Astrocyte (in vitro differentiated cells and primary cell): Measurements from ENCODE around the gene KIF1C. TPM values are rescaled to one million over a fixed set of nuclear protein-coding genes. Genes with fewer than 3 reads are reported as not detected.

Source experiments
- DNase-seq: peaks from one replicate; pipeline ENCODE4 v3.0.0-alpha.2; 2010; ENCODE audit warnings: low read depth
- FAIRE-seq: peaks from 2 replicates; lab custom pipeline; 2011; peaks lifted over from hg19 to GRCh38; lab: Jason Lieb, UNC
- H2AFZ ChIP-seq: 2 replicates; pipeline ENCODE4 v1.6.0; 2012; ENCODE audit warnings: low read depth, low read length, inconsistent platforms
- H3K27ac ChIP-seq: 2 replicates; pipeline ENCODE4 v1.5.1; 2011; ENCODE audit warnings: low read depth, low read length, inconsistent platforms
- H3K27me3 ChIP-seq: 2 replicates; pipeline ENCODE4 v1.6.0; 2011; ENCODE audit warnings: low read length, inconsistent platforms; ENCODE audit not compliant: insufficient read depth
- H3K36me3 ChIP-seq: 2 replicates; pipeline ENCODE4 v1.5.1; 2011; ENCODE audit warnings: low read length, inconsistent platforms; ENCODE audit not compliant: insufficient read depth
- H3K4me1 ChIP-seq: 2 replicates; pipeline ENCODE4 v1.5.1; 2011; ENCODE audit warnings: low read length, inconsistent platforms; ENCODE audit not compliant: insufficient read depth
- H3K4me2 ChIP-seq: 2 replicates; pipeline ENCODE4 v1.6.0; 2012; ENCODE audit warnings: low read length, inconsistent platforms
- H3K4me3 ChIP-seq: 2 replicates; pipeline ENCODE4 v1.5.1; 2011; ENCODE audit warnings: low read depth, mild to moderate bottlenecking, low read length, inconsistent platforms; ENCODE audit not compliant: insufficient read depth
- H3K79me2 ChIP-seq: 2 replicates; pipeline ENCODE4 v1.6.0; 2012; ENCODE audit warnings: mild to moderate bottlenecking, low read length, inconsistent platforms; ENCODE audit not compliant: insufficient read depth
- H3K9ac ChIP-seq: 2 replicates; pipeline ENCODE4 v1.6.0; 2012; ENCODE audit warnings: mild to moderate bottlenecking, low read length, inconsistent platforms
- H3K9me3 ChIP-seq: 2 replicates; pipeline ENCODE4 v1.5.1; 2012; ENCODE audit warnings: low read depth, mild to moderate bottlenecking, low read length, inconsistent platforms; ENCODE audit not compliant: insufficient read depth
- H4K20me1 ChIP-seq: 2 replicates; pipeline ENCODE4 v1.6.0; 2012; ENCODE audit warnings: low read length, inconsistent platforms; ENCODE audit not compliant: insufficient read depth
- H3K27ac Mint-ChIP-seq: one replicate; pipeline ENCODE4 v1.8.0; 2021; ENCODE audit warnings: mild to moderate bottlenecking, mixed read lengths; ENCODE audit not compliant: unreplicated experiment
- H3K27me3 Mint-ChIP-seq: one replicate; pipeline ENCODE4 v1.8.0; 2021; ENCODE audit warnings: low read depth, mixed read lengths; ENCODE audit not compliant: unreplicated experiment
- H3K36me3 Mint-ChIP-seq: one replicate; pipeline ENCODE4 v1.8.0; 2021; ENCODE audit warnings: low read depth, mixed read lengths; ENCODE audit not compliant: unreplicated experiment
- H3K4me1 Mint-ChIP-seq: one replicate; pipeline ENCODE4 v1.8.0; 2021; ENCODE audit warnings: low read depth, mixed read lengths; ENCODE audit not compliant: unreplicated experiment
- H3K4me3 Mint-ChIP-seq: one replicate; pipeline ENCODE4 v1.8.0; 2021; ENCODE audit warnings: mild to moderate bottlenecking, moderate library complexity, mixed read lengths; ENCODE audit not compliant: unreplicated experiment
- H3K9me3 Mint-ChIP-seq: one replicate; pipeline ENCODE4 v1.8.0; 2021; ENCODE audit warnings: mild to moderate bottlenecking, mixed read lengths; ENCODE audit not compliant: unreplicated experiment
- EZH2 ChIP-seq: IDR thresholded peaks from 2 replicates; pipeline ENCODE4 v1.6.1; 2012; ENCODE audit warnings: mild to moderate bottlenecking, low read length, inconsistent platforms; ENCODE audit not compliant: insufficient read depth
- total RNA-seq: library from RNA; stranded (reverse); gene quantifications from 2 replicates; pipeline ENCODE4 v1.2.1, GENCODE V29; 2021
- TF ChIP-seq, protein P1 (sequence below): IDR thresholded peaks from 2 replicates; pipeline ENCODE4 v1.5.1; 2011; ENCODE audit warnings: low read depth, mild to moderate bottlenecking, inconsistent platforms, low read length, moderate library complexity; ENCODE audit not compliant: insufficient read depth

The KIF1C gene
- total RNA-seq, 1 donor from 2014 or later: 109 TPM

GRCh38 chr17:4968486-4969046 is 29.2 kb upstream of the KIF1C start:
- TF ChIP-seq EZH2: no peak
- TF ChIP-seq, protein P1, sequence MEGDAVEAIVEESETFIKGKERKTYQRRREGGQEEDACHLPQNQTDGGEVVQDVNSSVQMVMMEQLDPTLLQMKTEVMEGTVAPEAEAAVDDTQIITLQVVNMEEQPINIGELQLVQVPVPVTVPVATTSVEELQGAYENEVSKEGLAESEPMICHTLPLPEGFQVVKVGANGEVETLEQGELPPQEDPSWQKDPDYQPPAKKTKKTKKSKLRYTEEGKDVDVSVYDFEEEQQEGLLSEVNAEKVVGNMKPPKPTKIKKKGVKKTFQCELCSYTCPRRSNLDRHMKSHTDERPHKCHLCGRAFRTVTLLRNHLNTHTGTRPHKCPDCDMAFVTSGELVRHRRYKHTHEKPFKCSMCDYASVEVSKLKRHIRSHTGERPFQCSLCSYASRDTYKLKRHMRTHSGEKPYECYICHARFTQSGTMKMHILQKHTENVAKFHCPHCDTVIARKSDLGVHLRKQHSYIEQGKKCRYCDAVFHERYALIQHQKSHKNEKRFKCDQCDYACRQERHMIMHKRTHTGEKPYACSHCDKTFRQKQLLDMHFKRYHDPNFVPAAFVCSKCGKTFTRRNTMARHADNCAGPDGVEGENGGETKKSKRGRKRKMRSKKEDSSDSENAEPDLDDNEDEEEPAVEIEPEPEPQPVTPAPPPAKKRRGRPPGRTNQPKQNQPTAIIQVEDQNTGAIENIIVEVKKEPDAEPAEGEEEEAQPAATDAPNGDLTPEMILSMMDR: no peak
- H3K27me3 ChIP-seq: no peaks in the 10 kb centered on the region
- H3K36me3 Mint-ChIP-seq: peaks cover 25% of the 10 kb centered on the region
- peaks cover 29% of the 10 kb centered on the region for H3K4me1 Mint-ChIP-seq
- H3K4me3 Mint-ChIP-seq: no peak overlapping the region
- peaks cover 6% of the 10 kb centered on the region for H3K36me3 ChIP-seq
- peaks cover 5% of the 10 kb centered on the region for H3K9me3 Mint-ChIP-seq
- DNase-seq: no peak
- H3K4me2 ChIP-seq: peak overlapping the region; percentile 95
- H3K27ac Mint-ChIP-seq: no peak overlapping the region
- peaks cover 33% of the 10 kb centered on the region for H4K20me1 ChIP-seq
- FAIRE-seq: no peak
- H3K79me2 ChIP-seq: peaks cover 54% of the 10 kb centered on the region
- H3K4me1 ChIP-seq: peaks cover 33% of the 10 kb centered on the region
- H3K27ac ChIP-seq: peak overlapping the region; percentile 87
- peak overlapping the region; percentile 87 for H3K4me3 ChIP-seq
- H3K9ac ChIP-seq: peak overlapping the region; percentile 93
- H2AFZ ChIP-seq: no peak overlapping the region
- no peaks in the 10 kb centered on the region for H3K9me3 ChIP-seq
- H3K27me3 Mint-ChIP-seq: no peaks in the 10 kb centered on the region

GRCh38 chr17:4969047-4969550 is 28.7 kb upstream of the KIF1C start:
- Histone ChIP-seq H3K4me1 (peaks cover 33% of the 10 kb centered on the region), H3K79me2 (peaks cover 54% of the 10 kb centered on the region), H3K36me3 (peaks cover 7% of the 10 kb centered on the region), H3K27me3 (no peaks in the 10 kb centered on the region), H3K9me3 (no peaks in the 10 kb centered on the region), H3K4me2 (peak overlapping the region; percentile 95), H3K9ac (peak overlapping the region; percentile 93), H2AFZ (no peak overlapping the region), H3K4me3 (peak overlapping the region; percentile 87), H3K27ac (peak overlapping the region; percentile 87), H4K20me1 (peaks cover 33% of the 10 kb centered on the region)
- Mint-ChIP-seq H3K9me3 (peaks cover 5% of the 10 kb centered on the region), H3K4me1 (peaks cover 29% of the 10 kb centered on the region), H3K27ac (no peak overlapping the region), H3K4me3 (no peak overlapping the region), H3K36me3 (peaks cover 27% of the 10 kb centered on the region), H3K27me3 (no peaks in the 10 kb centered on the region)
- TF ChIP-seq, protein P1: no peak
- no peak for TF ChIP-seq EZH2
- DNase-seq (peak; percentile 97), FAIRE-seq (peak; percentile 5)
